ENCODE results near the gene COMMD3.

DNA sequence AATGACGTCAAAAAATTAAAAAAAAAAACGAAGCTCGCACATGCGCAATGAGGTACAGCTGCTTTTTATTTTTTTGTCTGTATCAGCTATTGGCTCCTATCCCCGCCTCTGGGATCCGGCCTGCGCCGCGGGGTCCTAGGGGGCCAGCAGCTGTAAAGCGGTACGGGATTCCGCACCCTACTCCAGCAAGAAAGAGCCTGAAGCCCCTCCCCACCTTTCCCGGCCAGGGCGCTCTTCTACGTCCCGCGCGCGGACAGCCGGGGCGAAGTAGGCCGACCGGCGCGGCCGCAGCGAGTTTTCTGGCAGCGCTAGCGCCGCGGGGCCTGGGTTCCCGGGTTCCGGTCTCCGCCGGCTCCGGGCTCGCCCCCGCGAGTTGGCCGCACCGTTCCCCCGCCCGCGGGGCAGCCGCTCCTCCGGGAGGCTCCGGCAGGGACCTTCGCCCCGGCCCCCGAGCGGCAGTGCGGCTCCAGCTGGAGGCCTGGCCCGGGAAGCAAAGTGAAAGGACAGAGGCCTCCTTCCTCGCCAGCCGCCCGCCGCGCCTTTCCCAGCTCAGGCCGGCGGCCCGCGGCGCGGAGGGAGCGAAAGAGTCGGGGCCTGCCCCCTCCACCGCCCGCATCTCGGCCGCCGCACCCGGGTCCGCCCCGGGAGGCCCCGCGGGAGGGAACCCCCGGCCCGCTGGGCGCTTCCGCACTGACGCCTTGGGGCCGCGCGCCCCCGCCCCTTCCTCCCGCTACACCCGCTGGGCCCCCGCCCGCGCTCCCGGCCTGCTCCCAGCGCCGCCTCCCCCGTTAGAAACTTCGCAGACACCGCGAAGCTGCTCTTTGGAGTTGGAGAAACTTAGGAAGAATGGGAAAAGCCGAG is 24.4 kb downstream of the COMMD3 start:
- TF ChIP-seq, protein P1, sequence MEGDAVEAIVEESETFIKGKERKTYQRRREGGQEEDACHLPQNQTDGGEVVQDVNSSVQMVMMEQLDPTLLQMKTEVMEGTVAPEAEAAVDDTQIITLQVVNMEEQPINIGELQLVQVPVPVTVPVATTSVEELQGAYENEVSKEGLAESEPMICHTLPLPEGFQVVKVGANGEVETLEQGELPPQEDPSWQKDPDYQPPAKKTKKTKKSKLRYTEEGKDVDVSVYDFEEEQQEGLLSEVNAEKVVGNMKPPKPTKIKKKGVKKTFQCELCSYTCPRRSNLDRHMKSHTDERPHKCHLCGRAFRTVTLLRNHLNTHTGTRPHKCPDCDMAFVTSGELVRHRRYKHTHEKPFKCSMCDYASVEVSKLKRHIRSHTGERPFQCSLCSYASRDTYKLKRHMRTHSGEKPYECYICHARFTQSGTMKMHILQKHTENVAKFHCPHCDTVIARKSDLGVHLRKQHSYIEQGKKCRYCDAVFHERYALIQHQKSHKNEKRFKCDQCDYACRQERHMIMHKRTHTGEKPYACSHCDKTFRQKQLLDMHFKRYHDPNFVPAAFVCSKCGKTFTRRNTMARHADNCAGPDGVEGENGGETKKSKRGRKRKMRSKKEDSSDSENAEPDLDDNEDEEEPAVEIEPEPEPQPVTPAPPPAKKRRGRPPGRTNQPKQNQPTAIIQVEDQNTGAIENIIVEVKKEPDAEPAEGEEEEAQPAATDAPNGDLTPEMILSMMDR (IDR thresholded peaks at IDR 0.05) = peak in 1 of 6 experiments; percentile 7
- TF ChIP-seq POLR2A (IDR thresholded peaks at IDR 0.05) = peak in 1 of 2 donors; percentile 38

All from thyroid gland (tissue), 4 donors.